ENCODE measurements around the gene SKIC2.

- TF ChIP-seq CTCF (IDR thresholded peaks at IDR 0.05): no peak
- TF ChIP-seq FOXJ3 (CRISPR knock-in tag; IDR thresholded peaks at IDR 0.05; ENCODE audit: borderline replicate concordance): no peak
- TF ChIP-seq CREB1 (CRISPR knock-in tag; IDR thresholded peaks at IDR 0.05): no peak
- TF ChIP-seq TEAD4 (CRISPR knock-in tag; IDR thresholded peaks at IDR 0.05): no peak
- TF ChIP-seq ZNF281 (CRISPR knock-in tag; IDR thresholded peaks at IDR 0.05): no peak
- TF ChIP-seq MAX (CRISPR knock-in tag; IDR thresholded peaks at IDR 0.05): no peak
- TF ChIP-seq USF2 (CRISPR knock-in tag; IDR thresholded peaks at IDR 0.05): no peak
- no peak for TF ChIP-seq KAT7 (CRISPR knock-in tag; IDR thresholded peaks at IDR 0.05; ENCODE audit: borderline replicate concordance)
- no peak for TF ChIP-seq RELA (CRISPR knock-in tag; IDR thresholded peaks at IDR 0.05; ENCODE audit: borderline replicate concordance)
- no peak for TF ChIP-seq HMGXB4 (CRISPR knock-in tag; IDR thresholded peaks at IDR 0.05)
- no peak for TF ChIP-seq ESRRA (CRISPR knock-in tag; IDR thresholded peaks at IDR 0.05; ENCODE audit: borderline replicate concordance)
Observed at GRCh38 chr6:31966997-31967925, 8.3 kb downstream of the SKIC2 start.
